Measurements from ENCODE around the gene OR5M3.

GRCh38 chr11:56474729-56475235 lies 1.6 kb upstream of the OR5M3 start:
- TF ChIP-seq CTCF (conservative IDR thresholded peaks at IDR 0.05; ENCODE audit: low read depth, low read length), result no peak
- TF ChIP-seq EZH2 (IDR thresholded peaks at IDR 0.05; ENCODE audit: low read length, unreplicated experiment), result no peak
- no peak for TF ChIP-seq EZH2phosphoT487 (IDR thresholded peaks at IDR 0.05; ENCODE audit: borderline replicate concordance, low read length)

All from PC-3 (cell line).